ENCODE measurements around the gene DLG2.

The DLG2 gene

GRCh38 chr11:83728281-83728680 lies 1898.9 kb downstream of the DLG2 start:
- TF ChIP-seq, protein P1, sequence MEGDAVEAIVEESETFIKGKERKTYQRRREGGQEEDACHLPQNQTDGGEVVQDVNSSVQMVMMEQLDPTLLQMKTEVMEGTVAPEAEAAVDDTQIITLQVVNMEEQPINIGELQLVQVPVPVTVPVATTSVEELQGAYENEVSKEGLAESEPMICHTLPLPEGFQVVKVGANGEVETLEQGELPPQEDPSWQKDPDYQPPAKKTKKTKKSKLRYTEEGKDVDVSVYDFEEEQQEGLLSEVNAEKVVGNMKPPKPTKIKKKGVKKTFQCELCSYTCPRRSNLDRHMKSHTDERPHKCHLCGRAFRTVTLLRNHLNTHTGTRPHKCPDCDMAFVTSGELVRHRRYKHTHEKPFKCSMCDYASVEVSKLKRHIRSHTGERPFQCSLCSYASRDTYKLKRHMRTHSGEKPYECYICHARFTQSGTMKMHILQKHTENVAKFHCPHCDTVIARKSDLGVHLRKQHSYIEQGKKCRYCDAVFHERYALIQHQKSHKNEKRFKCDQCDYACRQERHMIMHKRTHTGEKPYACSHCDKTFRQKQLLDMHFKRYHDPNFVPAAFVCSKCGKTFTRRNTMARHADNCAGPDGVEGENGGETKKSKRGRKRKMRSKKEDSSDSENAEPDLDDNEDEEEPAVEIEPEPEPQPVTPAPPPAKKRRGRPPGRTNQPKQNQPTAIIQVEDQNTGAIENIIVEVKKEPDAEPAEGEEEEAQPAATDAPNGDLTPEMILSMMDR (IDR thresholded peaks at IDR 0.05; ENCODE audit: low read depth, low read length) = no peak
- no peak for DNase-seq (ENCODE audit: extremely low read depth, low read depth)

DNA sequence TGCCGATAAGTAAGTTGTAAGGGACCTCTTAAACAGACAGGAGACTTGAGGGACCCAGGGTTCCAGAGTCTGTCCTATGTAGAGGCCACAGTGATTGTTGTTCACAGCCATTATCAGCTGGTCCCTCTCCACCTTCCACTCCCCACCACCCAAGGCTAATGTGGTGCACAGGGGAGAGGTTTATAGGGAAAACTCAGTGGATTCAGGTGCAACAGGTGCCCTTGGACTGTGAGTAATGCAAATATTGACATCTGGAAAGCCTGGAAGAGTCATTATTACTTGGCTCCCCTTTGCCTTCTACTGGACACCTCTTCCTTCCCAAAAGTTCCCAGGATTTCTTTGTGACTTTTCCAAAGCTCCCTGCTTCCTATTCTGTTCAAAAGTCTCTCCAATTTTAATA lies 1899.9 kb downstream of the DLG2 start:
- TF ChIP-seq, protein P1 (IDR thresholded peaks at IDR 0.05; ENCODE audit: low read depth, low read length) = no peak
- DNase-seq (ENCODE audit: extremely low read depth, low read depth) = no peak

- no peak for DNase-seq (ENCODE audit: extremely low read depth, low read depth)
- TF ChIP-seq, protein P1 (IDR thresholded peaks at IDR 0.05; ENCODE audit: low read depth, low read length) = no peak
Measured at GRCh38 chr11:83726316-83726715, 1900.8 kb downstream of the DLG2 start.

DNA sequence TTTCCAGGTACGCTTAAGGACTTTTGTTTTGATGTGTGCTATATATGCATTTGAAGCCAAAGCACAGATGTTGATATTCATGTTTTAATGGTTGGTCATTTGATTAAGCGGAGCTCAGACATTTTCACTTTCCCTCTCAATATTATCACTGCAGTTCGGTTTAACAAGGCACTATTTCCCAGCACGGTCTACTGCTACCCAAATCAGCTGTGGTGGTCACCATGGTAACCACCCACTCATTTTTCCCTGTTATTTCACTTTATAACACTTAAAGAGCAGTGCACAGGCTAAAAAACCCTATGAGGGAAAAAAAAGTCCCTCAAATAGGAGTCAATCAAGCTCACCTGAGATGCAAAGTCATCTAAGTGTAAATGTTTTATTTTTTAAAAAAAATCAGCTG lies 1901.4 kb downstream of the DLG2 start:
- TF ChIP-seq, protein P1 (IDR thresholded peaks at IDR 0.05; ENCODE audit: low read depth, low read length) = no peak
- no peak for DNase-seq (ENCODE audit: extremely low read depth, low read depth)

DNA sequence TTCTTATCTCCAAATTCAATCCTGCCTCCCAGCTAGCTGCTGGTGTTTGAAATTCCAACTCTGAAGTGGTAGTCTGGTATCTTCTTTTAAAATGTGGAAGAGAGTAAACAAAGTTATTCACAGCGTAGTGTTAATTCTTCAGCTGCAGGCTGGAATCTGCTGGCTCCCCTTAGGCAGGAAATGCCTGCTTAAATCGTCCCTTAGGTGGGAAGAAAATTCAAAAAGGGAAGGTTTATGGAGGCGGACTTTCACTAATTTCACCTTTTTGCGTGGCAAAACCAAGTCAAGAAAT lies 1901.9 kb downstream of the DLG2 start:
- no peak for DNase-seq (ENCODE audit: extremely low read depth, low read depth)

GRCh38 chr11:83723999-83724398 lies 1903.1 kb downstream of the DLG2 start:
- TF ChIP-seq, protein P1 (IDR thresholded peaks at IDR 0.05; ENCODE audit: low read depth, low read length) = peak; percentile 62
- DNase-seq (ENCODE audit: extremely low read depth, low read depth) = peak; percentile 36

More for the DNA sequence above, 1901.9 kb downstream of the DLG2 start:
- TF ChIP-seq, protein P1 (IDR thresholded peaks at IDR 0.05; ENCODE audit: low read depth, low read length) = no peak

- no peak for DNase-seq (ENCODE audit: extremely low read depth, low read depth)
- TF ChIP-seq, protein P1 (IDR thresholded peaks at IDR 0.05; ENCODE audit: low read depth, low read length) = no peak
Measured at GRCh38 chr11:83722392-83723119, 1904.6 kb downstream of the DLG2 start.
